ENCODE results near the gene SIGLEC11. TPM values are rescaled to one million over a fixed set of nuclear protein-coding genes. Genes with fewer than 3 reads are reported as not detected.

The SIGLEC11 gene
- total and polyA plus RNA-seq, 12 donors, result 11.2 to 180 (median 50.5) TPM

DNA sequence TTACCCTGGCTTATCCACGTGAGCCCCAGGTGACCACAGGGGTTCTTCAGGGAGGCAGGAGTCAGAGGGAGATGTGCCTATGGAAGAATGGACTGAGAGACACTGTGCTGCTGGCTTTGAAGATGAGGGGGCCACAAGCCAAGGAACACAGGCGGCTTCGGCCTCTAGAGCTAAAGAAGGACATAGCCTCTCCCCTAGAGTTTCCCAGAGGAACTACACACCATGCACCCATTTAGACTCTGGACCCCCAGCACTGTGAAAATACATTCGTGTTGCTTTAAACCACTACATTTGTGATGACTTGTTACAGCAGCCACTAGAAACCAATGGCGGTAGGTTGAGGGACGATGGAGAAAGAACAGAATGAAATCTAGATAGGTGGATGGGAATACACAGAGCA is 45.7 kb downstream of the SIGLEC11 start:
- H3K36me3 ChIP-seq (replicated peaks in 1 of 2), result peaks cover 0 to 11% of the 10 kb centered on the region in 2 donors

GRCh38 chr19:49913720-49914119 is 47.3 kb downstream of the SIGLEC11 start:
- no peak for TF ChIP-seq POLR2A (IDR thresholded peaks at IDR 0.05)
- TF ChIP-seq, protein P1, sequence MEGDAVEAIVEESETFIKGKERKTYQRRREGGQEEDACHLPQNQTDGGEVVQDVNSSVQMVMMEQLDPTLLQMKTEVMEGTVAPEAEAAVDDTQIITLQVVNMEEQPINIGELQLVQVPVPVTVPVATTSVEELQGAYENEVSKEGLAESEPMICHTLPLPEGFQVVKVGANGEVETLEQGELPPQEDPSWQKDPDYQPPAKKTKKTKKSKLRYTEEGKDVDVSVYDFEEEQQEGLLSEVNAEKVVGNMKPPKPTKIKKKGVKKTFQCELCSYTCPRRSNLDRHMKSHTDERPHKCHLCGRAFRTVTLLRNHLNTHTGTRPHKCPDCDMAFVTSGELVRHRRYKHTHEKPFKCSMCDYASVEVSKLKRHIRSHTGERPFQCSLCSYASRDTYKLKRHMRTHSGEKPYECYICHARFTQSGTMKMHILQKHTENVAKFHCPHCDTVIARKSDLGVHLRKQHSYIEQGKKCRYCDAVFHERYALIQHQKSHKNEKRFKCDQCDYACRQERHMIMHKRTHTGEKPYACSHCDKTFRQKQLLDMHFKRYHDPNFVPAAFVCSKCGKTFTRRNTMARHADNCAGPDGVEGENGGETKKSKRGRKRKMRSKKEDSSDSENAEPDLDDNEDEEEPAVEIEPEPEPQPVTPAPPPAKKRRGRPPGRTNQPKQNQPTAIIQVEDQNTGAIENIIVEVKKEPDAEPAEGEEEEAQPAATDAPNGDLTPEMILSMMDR (IDR thresholded peaks at IDR 0.05), result no peak
- Histone ChIP-seq H3K9me3 (replicated peaks in 1 of 3) (no peaks in the 10 kb centered on the region), H3K36me3 (replicated peaks in 1 of 2) (peaks cover 0 to 21% of the 10 kb centered on the region in 2 donors), H3K4me1 (replicated peaks in 1 of 2) (peaks cover 0 to 10% of the 10 kb centered on the region in 2 donors), H3K4me3 (no peak overlapping the region), H3K27me3 (no peaks in the 10 kb centered on the region), H3K27ac (no peak overlapping the region)
- intact Hi-C loops (cut with DNase I), result no loop called here
- DNase-seq, result no peak
- 92 to 97% (median 93%) methylated on average over 10 of the region's 10 CpGs for WGBS, 4 donors

More for the DNA sequence above, 45.7 kb downstream of the SIGLEC11 start:
- WGBS, 4 donors, result 95 to 99% (median 98%) methylated on average over 6 of the region's 6 CpGs
- Histone ChIP-seq H3K27me3 (no peaks in the 10 kb centered on the region), H3K4me1 (replicated peaks in 1 of 2) (peaks cover 0 to 10% of the 10 kb centered on the region in 2 donors), H3K9me3 (replicated peaks in 1 of 3) (no peaks in the 10 kb centered on the region), H3K27ac (no peak overlapping the region), H3K4me3 (no peak overlapping the region)
- TF ChIP-seq, protein P1 (IDR thresholded peaks at IDR 0.05), result no peak
- TF ChIP-seq POLR2A (IDR thresholded peaks at IDR 0.05), result no peak
- DNase-seq, result no peak
- intact Hi-C loops (cut with DNase I), result no loop called here

- Histone ChIP-seq H3K27ac (no peak overlapping the region), H3K27me3 (no peaks in the 10 kb centered on the region), H3K9me3 (replicated peaks in 1 of 3) (no peaks in the 10 kb centered on the region), H3K36me3 (replicated peaks in 1 of 2) (peaks cover 0 to 23% of the 10 kb centered on the region in 2 donors), H3K4me3 (no peak overlapping the region), H3K4me1 (replicated peaks in 1 of 2) (peaks cover 0 to 10% of the 10 kb centered on the region in 2 donors)
- intact Hi-C loops (cut with DNase I), result no loop called here
- WGBS, 4 donors, result 89 to 93% (median 90%) methylated on average over 19 to 21 of the region's 21 CpGs
- DNase-seq, result no peak
- TF ChIP-seq, protein P1 (IDR thresholded peaks at IDR 0.05), result no peak
- no peak for TF ChIP-seq POLR2A (IDR thresholded peaks at IDR 0.05)
These were observed 47.8 kb downstream of the SIGLEC11 start for GRCh38 chr19:49912965-49913685.

DNA sequence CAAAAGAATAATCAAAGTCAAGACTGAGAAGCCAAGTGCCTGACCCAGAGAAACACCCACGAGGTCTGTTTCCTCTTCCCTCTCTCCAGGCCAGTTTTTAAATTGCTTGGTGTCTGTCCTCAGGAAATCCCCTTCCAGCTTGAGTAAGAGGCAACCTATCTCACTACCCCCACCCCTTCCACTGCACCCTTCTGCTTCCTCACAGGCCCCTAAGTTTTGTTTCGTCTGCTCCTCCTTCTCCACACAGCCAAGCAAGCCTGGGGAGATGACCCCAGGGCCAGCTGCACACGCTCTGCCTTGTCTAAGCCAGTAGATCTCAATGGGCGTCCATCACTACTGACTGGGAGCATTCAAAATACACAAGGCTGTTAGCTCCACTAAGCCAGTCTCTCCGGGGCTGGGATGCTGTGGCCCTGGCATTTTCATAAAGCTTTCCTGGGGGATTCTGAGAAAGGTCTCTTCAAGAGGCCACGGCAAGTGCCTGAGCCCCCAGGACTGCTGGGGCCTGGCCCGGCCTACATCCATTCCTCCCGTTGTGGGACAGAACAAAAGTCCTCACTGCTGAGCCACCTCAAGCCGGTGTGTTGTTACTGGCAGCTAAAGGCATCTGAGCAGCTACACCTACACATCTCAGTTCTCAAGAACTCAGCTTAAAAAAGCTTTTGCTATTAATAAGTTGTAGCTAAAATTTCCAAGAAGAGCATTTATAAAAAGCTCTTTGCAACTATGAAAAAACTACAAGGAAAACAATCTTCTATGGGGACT is 49.4 kb downstream of the SIGLEC11 start:
- TF ChIP-seq, protein P1 (IDR thresholded peaks at IDR 0.05), result no peak
- no peak for TF ChIP-seq POLR2A (IDR thresholded peaks at IDR 0.05)
- intact Hi-C loops (cut with DNase I), result no loop called here
- 58 to 71% (median 66%) methylated on average over 5 to 9 of the region's 9 CpGs for WGBS, 4 donors
- H3K4me1 ChIP-seq (replicated peaks in 1 of 2), result peaks cover 0 to 10% of the 10 kb centered on the region in 2 donors
- H3K4me3 ChIP-seq, result no peak overlapping the region
- H3K9me3 ChIP-seq (replicated peaks in 1 of 3), result no peaks in the 10 kb centered on the region
- no peaks in the 10 kb centered on the region for H3K27me3 ChIP-seq
- peak overlapping the region in 2 of 5 donors; percentile 29 to 34 for H3K27ac ChIP-seq
- no peak for DNase-seq
- H3K36me3 ChIP-seq (replicated peaks in 1 of 2), result peaks cover 0 to 32% of the 10 kb centered on the region in 2 donors

Measured in adrenal gland (tissue), 12 donors.